ENCODE data around the gene SIGLEC7.

Gene SIGLEC7

GRCh38 chr19:51173681-51174080 is 31.6 kb downstream of the SIGLEC7 start:
- no peak for DNase-seq

DNA sequence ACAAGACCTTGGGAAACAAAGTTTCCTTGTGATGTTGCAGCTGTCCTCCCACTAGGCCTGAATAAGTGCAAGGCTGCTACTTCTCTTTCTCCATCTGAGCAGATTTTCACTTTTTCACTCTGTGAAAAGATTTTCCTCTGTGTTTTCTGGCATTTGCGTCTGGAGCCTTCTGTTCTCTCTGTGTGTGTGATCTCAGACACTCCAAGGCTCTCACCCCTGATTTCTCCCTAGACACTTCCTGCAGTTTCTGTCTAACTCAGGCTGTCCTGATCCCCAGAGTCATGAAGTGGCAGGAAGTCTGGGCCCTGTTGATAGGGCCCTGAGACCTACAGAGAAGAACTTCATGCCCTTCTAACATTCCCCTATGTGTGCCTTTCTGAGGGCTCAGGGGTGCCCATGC is 37.2 kb downstream of the SIGLEC7 start:
- DNase-seq, result no peak

GRCh38 chr19:51181377-51181912 is 39.3 kb downstream of the SIGLEC7 start:
- DNase-seq, result no peak

DNA sequence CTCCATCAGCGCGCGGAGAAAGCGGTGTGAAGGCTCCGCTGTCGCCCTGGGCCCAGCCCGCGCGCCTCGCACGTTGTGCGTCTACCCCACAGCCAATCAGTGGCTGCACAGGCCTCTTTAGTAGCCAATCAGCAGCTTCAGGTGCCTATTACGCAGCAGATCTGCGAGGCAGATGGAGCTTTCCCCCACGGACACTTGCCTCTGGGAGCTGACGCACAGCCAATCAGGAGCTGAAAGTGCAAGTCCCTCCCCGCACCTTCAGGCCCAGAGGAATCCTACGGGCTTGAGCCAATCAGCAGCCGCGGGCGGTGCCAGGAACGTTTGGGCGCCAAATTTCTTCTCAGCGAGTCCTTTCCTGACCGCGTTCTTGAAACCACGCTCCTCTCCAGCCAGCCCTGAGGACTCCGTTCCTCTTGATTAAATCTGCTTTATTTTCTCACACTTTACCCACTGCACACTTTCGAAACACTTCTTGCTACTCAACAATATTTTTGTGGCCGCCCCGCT is 39.9 kb downstream of the SIGLEC7 start:
- DNase-seq, result no peak

GRCh38 chr19:51183629-51184028 is 41.5 kb downstream of the SIGLEC7 start:
- no peak for DNase-seq

- no peak for DNase-seq
Measured at GRCh38 chr19:51185069-51185867, 43.2 kb downstream of the SIGLEC7 start.

DNA sequence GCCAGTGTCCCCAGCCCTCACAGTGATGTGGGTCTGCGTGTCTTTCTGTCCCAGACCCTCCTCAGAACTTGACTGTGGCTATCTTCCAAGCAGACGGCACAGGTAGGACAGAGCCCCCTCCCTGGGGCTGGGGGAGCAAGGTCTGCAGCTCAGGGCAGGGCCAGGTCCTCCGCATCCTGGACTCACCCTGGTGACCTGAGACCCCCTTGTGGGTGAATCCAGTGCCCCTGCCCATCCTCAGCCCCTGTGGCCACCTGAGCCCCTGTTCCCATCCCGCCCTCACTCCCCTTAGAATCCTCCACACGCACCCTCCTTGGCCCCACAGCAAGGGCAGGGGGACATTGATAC is 43.7 kb downstream of the SIGLEC7 start:
- no peak for DNase-seq

DNA sequence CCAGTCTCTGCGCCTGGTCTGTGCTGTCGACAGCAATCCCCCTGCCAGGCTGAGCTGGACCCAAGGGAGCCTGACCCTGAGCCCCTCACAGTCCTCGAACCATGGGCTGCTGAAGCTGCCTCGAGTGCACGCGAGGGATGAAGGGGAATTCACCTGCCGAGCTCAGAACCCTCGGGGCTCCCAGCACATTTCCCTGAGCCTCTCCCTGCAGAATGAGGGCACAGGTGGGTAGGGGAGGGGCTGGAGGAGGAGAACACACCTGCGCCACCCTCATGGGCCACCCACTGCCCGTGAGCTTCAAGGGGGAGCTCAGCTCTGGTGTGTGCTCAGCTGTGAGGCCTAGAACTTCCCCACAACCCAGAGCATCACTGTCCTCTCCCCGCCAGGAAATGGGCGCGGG is 44.2 kb downstream of the SIGLEC7 start:
- DNase-seq, result no peak

DNA sequence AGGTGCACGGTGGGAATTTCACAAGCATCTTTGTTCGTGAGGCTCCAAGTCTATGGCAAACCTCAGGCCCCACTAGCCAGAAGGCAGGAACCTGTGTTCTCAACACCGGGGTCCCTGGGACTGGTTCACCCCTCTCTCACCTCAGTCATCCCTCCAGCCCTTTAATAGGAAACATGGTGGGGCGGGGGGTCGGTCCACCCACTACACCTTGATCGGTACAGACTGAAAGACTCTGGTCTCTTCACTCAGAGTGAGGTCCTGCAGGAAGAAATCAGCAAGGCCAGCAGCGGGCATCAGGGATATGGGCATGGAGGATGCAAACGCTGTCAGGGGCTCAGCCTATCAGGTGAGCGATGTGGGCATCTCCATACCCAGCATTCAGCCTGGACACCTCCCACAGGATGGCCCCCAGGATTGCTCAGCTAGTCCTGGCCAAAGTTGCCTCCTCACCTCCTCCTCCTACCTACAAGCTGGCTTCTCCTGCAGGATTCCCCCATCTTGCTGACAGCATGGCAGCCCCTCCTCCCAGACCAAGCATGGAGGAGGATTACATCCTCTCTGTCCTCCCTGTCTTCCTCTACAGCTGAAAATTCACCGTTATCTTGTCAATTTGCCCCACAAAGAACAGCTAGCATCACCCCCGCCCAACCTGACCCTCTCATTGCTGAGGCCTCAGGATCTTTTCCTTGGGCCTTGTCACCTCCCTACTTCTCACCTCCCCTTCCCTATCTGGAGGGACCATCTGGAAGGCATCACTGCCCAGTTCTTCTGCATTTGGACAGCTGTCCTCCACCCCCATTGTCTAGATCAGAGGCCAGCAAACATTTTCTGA is 45.5 kb downstream of the SIGLEC7 start:
- DNase-seq, result no peak

DNA sequence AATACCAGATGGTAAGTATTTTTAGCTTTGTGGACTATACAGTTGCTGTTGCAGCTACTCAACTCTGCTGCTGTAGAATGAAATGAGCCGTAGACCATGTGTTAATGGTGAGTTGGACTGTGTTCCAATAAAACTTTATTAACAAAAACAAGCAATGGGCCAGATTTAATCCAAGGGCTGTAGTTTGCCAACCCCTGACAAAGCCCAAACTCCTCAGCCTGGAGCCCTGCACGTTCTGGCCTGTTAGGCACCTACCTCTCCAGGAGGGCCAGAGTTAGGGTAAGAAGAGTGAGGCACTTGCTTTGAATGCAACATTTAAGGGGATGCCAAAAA is 46.1 kb downstream of the SIGLEC7 start:
- DNase-seq, result no peak

- DNase-seq, result no peak
Measured at GRCh38 chr19:51192689-51193088, 50.6 kb downstream of the SIGLEC7 start.

DNA sequence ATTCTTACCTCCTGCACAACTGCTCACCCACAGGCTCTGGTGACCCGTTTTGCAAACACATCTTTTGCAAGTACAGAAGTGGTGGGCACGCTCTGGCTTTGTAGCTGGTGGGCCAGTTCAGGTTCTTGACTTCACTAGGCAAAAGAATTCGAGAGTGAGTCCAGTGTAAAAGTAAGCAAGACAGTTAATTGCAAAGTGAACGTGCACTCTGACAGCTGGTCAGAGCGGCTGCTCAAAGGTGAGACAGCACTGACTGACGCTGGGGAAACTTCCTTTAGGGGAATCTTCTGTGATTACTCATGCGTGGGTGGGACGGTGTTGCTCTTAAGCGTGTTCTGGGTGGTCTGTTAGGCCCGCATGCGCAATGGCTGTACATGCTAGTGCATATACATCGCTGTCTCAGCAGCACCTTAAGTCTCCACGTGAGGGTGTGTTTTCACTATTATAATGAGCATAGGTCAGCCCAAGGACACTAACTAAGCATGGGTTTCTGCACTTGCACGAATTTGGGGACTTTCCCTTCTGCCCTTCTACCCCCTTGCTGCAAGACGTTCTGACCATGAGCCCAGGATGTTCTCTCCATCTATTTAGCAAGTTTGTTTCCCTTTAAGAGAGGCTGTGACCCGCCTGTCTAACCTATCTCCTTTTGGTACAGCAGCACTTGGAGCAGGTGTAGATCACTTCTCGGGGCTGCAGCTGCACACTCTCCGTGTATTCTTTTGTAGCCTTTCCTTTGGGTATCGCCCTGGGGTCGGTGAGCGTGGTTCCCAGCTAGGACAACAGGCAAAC is 52.6 kb downstream of the SIGLEC7 start:
- DNase-seq, result no peak

DNA sequence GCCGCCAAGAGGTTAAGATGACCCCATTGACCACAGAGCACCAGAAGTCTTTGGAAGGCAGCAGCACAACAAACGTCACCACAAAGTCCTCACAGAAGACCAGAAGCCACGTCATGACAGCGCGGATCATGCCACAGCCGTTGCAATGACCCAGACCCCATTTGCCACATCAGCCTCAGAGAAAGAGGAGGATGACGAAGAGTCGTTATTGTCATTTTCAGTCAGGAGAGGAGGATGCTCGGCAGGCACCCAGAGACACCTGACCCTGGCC is 53.1 kb downstream of the SIGLEC7 start:
- no peak for DNase-seq

DNA sequence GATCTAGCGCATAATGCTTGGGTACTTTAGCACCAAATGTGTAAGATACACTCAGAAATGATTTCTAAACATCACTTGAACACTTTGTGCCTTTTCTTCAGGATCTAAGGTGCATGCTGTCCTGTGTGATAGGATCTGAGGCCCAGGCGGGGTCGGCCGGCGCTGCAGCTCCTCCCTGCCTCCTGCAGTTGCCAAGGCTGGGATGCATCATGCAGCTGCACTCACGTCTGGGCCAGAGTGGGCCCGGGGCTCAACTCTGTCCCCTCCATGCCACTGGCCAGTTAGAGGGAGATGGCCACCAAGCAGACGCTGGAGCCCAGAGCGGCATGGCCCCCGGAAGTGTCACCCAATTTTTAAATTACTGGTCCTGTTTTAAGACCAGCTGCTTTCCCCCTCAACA is 53.5 kb downstream of the SIGLEC7 start:
- DNase-seq, result no peak

DNA sequence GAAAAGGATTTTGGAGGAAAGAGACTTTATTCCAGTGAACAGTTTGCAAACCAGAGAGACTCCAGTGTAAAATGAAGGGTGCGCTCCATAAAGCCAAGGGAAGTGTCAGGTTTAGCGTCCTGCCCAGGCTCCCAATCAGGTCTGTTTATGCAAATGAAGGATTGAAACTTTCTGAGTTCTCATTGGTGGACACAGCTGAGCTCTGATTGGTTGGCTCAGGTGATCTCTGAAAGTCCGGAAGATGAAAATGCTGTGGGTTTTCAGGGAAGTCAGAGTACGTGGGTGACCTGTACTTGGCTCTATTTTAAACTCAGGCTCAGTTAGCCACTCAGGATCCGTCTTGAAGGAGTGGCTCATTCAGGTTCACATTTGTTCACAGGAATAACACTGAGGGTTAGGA is 54.1 kb downstream of the SIGLEC7 start:
- no peak for DNase-seq

DNA sequence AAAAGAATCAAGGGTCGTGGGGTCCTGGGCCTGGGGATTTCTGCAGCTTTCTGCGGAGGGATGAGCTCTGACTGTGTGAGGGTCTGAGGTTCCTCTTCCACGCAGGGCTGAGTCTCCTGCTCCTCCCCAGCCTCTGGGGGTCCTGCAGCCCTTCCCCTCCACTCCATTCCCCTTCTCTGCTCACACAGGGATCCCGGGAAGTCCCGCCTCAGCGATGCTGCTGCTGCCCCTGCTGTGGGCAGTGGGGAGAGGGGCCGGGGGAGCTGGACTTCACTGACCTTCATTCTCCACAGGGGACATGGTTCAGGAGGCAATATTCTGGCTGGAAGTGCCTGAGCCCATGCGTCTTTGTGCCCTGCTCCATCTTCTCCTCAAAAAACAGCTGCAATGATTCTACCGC is 56.5 kb downstream of the SIGLEC7 start:
- no peak for DNase-seq

DNA sequence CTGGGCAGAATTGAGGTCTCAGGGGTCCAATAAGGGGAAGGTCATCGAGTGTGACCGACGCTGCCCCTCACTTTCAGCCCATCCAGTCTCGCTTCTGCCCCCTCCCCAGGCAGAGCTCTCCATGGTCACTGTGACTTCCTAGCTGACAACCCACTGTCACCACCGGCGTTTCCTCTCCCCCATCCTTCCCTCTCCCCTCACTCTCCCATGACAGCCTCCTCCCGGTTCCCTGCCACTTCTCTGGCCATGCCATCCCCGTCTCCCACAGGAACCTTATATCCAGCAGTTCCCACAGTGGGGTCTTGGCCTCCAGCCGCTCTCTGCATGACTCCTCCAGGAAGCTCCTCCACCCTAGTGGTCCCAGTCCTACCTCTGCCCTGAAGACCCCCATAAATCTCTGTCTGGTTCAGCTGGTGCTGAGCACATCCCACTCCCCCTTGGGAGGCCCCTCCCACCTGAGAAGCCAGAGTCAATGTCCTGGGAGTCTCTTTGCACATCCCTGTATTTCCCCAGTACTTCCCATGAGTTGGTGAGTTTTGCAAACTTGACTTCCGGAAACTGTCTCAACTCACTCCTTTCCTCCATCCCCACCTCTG is 58.1 kb downstream of the SIGLEC7 start:
- DNase-seq, result no peak

- no peak for DNase-seq
Measured at GRCh38 chr19:51201712-51202111, 59.6 kb downstream of the SIGLEC7 start.

Measured in CD4-positive, alpha-beta T cell treated with Interleukin-17A for 1 hour (primary cell).